ENCODE measurements around the gene TRMT44. TPM values are rescaled to one million over a fixed set of nuclear protein-coding genes. Genes with fewer than 3 reads are reported as not detected.

TRMT44 gene
- polyA plus RNA-seq, 1 experiment, result 7.0 TPM

DNA sequence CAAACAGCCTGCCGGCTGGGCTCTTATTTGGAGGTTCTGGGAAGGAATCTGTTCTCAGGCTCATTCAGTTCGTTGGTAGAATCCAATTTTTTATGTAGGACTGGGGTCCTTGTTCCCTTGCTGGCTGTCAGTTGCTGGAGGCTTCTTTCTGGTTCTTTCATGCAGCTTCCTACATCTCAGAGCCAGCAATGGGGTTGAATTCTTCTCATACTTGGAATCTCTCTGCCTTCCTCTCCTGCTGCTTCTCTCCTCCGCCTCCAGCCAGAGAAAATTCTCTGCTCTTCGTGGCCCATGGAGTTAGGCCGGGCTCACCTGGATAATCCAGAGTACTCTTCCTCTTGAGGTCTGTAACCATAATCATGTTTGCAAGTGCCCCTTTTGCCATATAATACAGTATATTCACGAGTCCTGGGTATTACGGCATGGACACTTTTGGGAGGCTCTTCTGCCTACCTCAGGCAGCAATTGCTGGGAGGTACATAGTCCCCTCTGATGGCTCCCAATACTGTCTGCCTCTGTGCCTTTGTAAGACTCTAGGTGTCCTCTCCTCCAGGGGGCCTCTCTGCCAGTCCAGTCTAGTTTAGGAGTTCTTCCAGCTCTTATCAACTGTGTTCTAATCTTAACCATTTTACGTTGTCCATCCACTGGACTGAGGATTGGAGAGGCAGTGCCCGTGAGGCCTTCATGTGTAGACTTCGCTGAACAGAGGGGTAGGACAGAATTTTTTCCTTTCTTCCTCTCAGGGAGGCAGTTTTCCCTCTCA is 2.2 kb downstream of the TRMT44 start:
- TF ChIP-seq CTCF (IDR thresholded peaks at IDR 0.05; ENCODE audit: low read depth, low read length), result no peak
- peak overlapping the region; percentile 32; the same call in 1 of the 2 replicates for H3K4me3 ChIP-seq (ENCODE audit: low read depth, low read length)
- no peaks in the 10 kb centered on the region; the same call in 1 of the 2 replicates for H3K9me3 ChIP-seq (ENCODE audit: control insufficient read depth, insufficient read depth, low read length)
- no peak for DNase-seq (ENCODE audit: low read depth, low spot score)
- no peak overlapping the region for H3K27ac ChIP-seq (ENCODE audit: low read depth, low read length)
- CTCF ChIA-PET, result interaction anchor here (1.0 kb wide), 1 partner anchor 14 kb away, joined by 3 read pairs; no protein-coding TSS in a partner anchor
- H3K27me3 ChIP-seq (ENCODE audit: control insufficient read depth, insufficient read depth, low read length), result no peaks in the 10 kb centered on the region
- POLR2A ChIA-PET, result no interaction called here

- Histone ChIP-seq H3K9me3 (ENCODE audit: control insufficient read depth, insufficient read depth, low read length) (no peaks in the 10 kb centered on the region; the same call in 1 of the 2 replicates), H3K27me3 (ENCODE audit: control insufficient read depth, insufficient read depth, low read length) (no peaks in the 10 kb centered on the region), H3K4me3 (ENCODE audit: low read depth, low read length) (no peak overlapping the region), H3K27ac (ENCODE audit: low read depth, low read length) (no peak overlapping the region)
- DNase-seq (ENCODE audit: low read depth, low spot score), result no peak
- TF ChIP-seq CTCF (IDR thresholded peaks at IDR 0.05; ENCODE audit: low read depth, low read length), result no peak
- ChIA-PET CTCF (no interaction called here), POLR2A (no interaction called here)
Measured at GRCh38 chr4:8443801-8444200, 3.2 kb downstream of the TRMT44 start.

DNA sequence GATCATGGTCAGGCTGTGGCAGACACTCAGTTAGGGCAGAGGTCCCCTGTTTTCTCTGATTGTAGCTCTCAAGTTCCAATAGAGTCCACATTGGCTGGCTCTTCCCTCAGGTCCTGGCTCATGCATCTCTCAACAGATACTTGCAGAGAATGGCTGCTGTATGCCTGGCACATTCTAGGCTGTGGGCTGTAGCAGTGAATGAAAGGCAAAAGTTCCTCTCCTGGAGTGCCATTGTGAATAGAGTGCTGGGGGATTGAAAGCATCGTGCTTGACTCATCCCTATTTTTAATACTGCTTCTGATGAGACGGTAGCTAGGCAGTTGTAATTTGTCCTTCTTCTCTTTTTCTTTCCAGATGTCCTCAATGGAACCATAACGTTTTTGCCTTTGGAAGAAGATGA is 5.5 kb downstream of the TRMT44 start:
- Histone ChIP-seq H3K27ac (ENCODE audit: low read depth, low read length) (no peak overlapping the region), H3K4me3 (ENCODE audit: low read depth, low read length) (no peak overlapping the region), H3K9me3 (ENCODE audit: control insufficient read depth, insufficient read depth, low read length) (no peaks in the 10 kb centered on the region; the same call in 1 of the 2 replicates), H3K27me3 (ENCODE audit: control insufficient read depth, insufficient read depth, low read length) (no peaks in the 10 kb centered on the region)
- ChIA-PET CTCF (no interaction called here), POLR2A (no interaction called here)
- TF ChIP-seq CTCF (IDR thresholded peaks at IDR 0.05; ENCODE audit: low read depth, low read length), result no peak
- DNase-seq (ENCODE audit: low read depth, low spot score), result no peak

- ChIA-PET POLR2A (no interaction called here), CTCF (interaction anchor here (1.7 kb wide), 1 partner anchor 17 kb away, joined by 9 read pairs; no protein-coding TSS in a partner anchor)
- Histone ChIP-seq H3K27ac (ENCODE audit: low read depth, low read length) (no peak overlapping the region), H3K27me3 (ENCODE audit: control insufficient read depth, insufficient read depth, low read length) (no peaks in the 10 kb centered on the region), H3K4me3 (ENCODE audit: low read depth, low read length) (no peak overlapping the region), H3K9me3 (ENCODE audit: control insufficient read depth, insufficient read depth, low read length) (no peaks in the 10 kb centered on the region; the same call in 1 of the 2 replicates)
- DNase-seq (ENCODE audit: low read depth, low spot score), result no peak
- TF ChIP-seq CTCF (IDR thresholded peaks at IDR 0.05; ENCODE audit: low read depth, low read length), result no peak
Measured at GRCh38 chr4:8451440-8452182, 11.0 kb downstream of the TRMT44 start.

DNA sequence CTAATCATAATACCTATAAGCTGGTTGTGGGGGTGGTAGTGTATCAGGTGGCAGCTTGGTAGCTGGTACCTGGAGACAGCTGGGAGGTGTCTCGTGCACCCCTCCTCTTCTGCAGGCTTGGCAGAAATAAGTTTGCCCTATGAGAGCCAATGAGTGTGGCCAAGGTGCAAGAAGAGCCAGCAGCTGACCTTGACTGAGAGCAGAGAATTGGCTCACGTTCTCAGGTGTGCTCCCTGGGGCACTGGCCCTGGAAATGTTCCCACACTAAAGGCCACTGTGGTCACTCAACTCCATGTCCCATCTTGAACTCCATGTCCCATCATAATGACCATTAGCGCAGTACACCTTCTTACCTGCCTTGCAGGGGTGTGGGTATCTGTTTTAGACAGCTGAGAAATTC is 13.4 kb downstream of the TRMT44 start:
- no peak for DNase-seq (ENCODE audit: low read depth, low spot score)
- Histone ChIP-seq H3K27me3 (ENCODE audit: control insufficient read depth, insufficient read depth, low read length) (no peaks in the 10 kb centered on the region), H3K9me3 (ENCODE audit: control insufficient read depth, insufficient read depth, low read length) (no peaks in the 10 kb centered on the region), H3K27ac (ENCODE audit: low read depth, low read length) (no peak overlapping the region), H3K4me3 (ENCODE audit: low read depth, low read length) (no peak overlapping the region)
- CTCF ChIA-PET, result interaction anchor here (1.8 kb wide), 1 partner anchor 15 kb away, joined by 6 read pairs; no protein-coding TSS in a partner anchor
- POLR2A ChIA-PET, result no interaction called here
- no peak for TF ChIP-seq CTCF (IDR thresholded peaks at IDR 0.05; ENCODE audit: low read depth, low read length)

All from AG04450 (cell line).